GM21825 (cell line): ENCODE measurements around the gene TSGA10IP.
"Not testable (repeated sequence)": the region's sequence is repeated elsewhere in the genome, so short reads cannot be mapped to it uniquely, and the experiment has no call there.

Source experiments
- ATAC-seq: cut with Tn5 transposase; IDR thresholded peaks from one replicate; pipeline ENCODE4 v1.9.1; 2021; ENCODE audit warnings: mild to moderate bottlenecking, moderate library complexity; ENCODE audit not compliant: unreplicated experiment

Gene TSGA10IP

GRCh38 chr11:65945941-65946558, 770 bp downstream of the TSGA10IP start:
- ATAC-seq, result no peak

- no peak for ATAC-seq
These were observed 1.4 kb downstream of the TSGA10IP start for GRCh38 chr11:65946655-65947054.

DNA sequence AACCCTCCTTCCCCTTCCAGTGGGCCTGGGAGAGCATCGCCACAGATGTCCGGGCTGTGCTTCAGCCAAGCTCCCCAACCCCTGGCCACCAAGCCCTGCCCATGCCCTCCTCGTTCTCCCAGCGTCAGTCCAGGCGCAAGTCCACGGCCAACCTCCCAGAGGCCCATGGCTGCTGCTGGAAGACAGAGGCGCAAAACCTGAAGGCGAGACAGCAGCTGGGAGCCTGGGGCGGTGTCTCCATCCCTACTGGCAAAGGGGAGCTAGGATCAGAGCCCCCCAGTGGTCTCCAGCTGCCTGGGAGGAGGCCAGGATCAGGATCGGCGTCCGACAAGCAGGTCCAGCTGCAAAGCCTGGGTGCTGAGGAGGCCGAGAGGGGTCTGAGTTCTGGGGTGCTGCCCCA, 1.9 kb downstream of the TSGA10IP start:
- no peak for ATAC-seq

DNA sequence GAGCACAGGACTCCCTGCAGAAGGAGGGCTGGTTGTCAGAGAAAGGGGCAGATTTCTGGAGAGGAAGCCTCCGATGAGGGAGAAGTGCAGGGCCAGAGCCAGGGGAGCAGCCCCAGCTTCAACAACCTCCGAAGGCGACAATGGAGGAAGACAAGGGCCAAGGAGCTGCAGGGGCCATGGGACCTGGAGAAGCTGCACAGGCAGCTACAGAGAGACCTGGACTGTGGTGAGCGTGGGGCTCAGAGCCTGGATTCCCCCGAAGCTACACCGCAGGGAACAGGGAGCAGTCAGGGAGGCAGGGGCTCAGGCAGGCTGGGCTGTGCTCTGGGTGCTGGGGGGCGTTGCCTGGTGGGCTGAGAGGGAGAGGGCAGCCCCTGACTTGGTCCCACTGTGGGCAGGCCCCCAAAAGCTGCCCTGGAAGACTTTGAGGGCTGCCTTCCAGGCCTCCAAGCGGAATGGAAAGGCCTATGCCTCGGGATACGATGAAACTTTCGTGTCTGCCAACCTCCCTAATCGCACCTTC, 2.4 kb downstream of the TSGA10IP start:
- ATAC-seq, result no peak

GRCh38 chr11:65950711-65951110, 5.4 kb downstream of the TSGA10IP start:
- ATAC-seq, result not testable (repeated sequence)

- ATAC-seq, result not testable (repeated sequence)
These were observed 6.4 kb downstream of the TSGA10IP start for GRCh38 chr11:65951641-65952040.

DNA sequence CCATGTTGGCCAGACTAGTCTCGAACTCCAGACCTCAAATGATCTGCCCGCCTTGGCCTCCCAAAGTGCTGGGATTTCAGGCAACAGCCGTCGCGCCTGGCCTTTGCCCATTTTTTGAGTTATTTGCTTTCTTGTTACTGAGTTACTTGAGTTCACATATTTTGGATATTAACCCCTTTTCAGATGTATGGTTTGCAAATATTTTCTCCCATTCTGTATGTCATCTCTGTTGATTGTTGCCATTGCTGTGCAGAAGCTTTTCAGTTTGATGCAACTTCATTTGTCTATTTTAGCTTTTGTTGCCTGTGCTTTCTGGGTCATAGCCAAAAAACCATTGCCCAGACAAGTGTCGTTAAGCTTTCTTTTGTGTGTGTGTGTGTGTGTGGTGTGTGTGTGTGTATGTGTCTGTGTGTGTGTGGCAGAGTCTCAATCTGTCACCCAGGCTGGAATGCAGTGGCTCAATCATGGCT, 6.8 kb downstream of the TSGA10IP start:
- ATAC-seq, result no peak

DNA sequence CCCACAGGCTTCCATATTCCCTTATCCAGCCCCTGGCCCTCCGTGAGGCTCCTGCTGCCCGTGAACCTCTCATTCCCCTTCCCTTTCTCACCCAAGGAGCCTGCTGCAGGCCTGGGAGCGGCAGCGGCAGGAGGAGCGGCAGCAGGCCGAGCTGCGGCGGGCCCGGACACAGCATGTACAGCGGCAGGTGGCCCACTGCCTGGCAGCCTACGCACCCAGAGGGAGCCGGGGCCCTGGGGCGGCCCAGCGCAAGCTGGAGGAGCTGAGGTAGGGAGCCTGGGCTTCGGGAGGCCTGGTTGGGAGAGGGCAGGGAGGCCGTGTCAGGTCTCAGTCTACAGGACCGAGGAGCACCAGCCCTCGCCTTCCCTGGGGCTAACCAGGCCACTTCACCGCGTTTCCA, 8.2 kb downstream of the TSGA10IP start:
- no peak for ATAC-seq

DNA sequence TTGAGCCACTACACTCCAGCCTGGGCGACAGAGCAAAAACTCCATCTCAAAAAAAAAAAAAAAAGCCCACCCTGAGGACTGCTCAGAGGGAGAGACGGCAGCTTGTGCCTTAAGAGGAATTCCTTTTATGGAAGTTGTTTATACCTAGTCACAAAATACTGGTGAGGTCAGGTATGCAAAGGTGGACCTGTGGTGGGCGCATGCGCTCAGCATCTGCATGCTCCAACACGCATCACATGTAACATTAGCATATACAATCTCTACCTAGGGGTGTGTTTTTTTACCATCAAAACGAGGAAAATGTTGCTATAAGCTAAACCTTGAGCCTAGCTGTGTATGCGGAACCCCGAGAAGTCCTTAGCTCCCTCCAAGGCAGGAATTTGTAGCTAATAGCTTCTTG, 9.5 kb downstream of the TSGA10IP start:
- no peak for ATAC-seq

GRCh38 chr11:65958291-65958690, 13.0 kb downstream of the TSGA10IP start:
- ATAC-seq, result no peak

- no peak for ATAC-seq
These were observed 13.6 kb downstream of the TSGA10IP start for GRCh38 chr11:65958774-65959420.

DNA sequence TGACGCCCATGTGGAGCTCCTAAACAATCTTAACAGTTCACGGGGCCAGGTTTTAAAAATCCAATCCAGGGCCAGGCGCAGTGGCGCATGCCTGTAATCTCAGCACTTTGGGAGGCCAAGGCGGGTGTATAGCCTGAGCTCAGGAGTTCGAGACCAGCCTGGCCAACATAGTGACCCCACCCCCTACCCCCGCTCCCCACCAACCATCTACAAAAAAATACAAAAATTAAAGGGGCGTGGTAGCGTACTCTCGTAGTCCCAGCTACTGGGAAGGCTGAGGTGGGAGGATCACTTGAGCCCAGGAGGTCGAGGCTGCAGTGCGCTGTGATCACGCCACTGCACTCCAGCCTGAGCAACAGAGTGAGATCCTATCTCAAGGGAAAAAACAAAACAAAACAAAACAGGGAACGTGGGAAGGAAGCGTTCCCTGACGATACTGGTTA, 15.6 kb downstream of the TSGA10IP start:
- no peak for ATAC-seq

GRCh38 chr11:65961267-65962140, 16.2 kb downstream of the TSGA10IP start, which contains the start of gene SART1:
Gene SART1, plus strand, starts transcription at chr11:65961734. Its CDS starts 47 bp downstream, at chr11:65961781.
- peak; percentile 83 for ATAC-seq

DNA sequence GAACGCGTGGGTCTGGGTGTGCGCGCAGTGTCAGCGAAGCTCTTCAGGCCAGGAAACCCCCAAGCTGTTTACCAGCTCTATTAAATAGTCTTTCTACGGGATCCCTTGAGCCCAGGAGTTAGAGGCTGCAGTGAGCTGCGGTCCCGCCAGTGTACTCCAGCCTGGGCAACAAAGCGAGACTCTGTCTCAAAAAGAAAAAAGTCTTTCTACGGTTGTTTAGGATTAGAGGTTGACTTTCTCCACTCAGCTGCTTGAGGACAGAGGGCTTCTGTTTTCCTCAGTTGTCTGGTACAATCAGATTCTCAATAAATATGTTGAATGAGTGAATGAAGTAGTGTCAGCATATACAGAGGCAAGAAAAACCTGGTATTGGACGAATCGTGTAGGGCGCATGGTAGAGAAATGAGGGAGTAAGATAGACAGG, 16.9 kb downstream of the TSGA10IP start:
- ATAC-seq, result no peak

DNA sequence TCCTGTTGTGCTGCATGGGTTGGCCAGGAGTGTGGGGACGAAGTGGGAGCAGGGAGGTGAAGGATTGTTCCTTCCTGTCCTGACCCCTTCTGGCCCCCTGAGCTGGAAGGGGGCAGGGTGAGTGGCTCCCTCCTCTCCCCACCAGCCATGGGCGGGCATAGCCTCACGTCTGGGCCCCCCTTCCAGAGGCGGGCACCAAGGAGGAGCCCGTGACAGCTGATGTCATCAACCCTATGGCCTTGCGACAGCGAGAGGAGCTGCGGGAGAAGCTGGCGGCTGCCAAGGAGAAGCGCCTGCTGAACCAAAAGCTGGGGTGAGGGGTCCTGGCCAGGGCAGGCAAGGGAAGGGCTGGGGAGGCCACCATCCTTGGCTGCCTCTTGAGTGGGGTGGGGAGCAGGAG, 19.6 kb downstream of the TSGA10IP start:
- no peak for ATAC-seq

GRCh38 chr11:65965986-65966762, 20.9 kb downstream of the TSGA10IP start:
- no peak for ATAC-seq

DNA sequence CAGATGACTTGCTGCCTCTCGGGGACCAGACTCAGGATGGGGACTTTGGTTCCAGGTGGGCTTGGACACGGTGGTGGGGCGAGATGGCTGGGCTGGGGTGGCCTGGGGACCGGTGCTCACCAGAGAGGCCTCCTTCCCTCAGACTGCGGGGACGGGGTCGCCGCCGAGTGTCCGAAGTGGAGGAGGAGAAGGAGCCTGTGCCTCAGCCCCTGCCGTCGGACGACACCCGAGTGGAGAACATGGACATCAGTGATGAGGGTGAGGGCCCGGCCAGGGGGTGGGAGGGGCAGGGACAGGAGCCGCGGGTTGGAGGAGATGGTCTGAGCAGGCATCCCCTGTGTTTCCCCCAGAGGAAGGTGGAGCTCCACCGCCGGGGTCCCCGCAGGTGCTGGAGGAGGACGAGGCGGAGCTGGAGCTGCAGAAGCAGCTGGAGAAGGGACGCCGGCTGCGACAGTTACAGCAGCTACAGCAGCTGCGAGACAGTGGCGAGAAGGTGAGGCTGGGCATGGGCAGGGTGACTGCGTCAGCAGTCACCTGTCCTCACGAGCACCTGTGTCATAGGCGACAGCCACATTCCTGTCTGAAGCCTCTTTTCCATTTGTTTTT, 22.2 kb downstream of the TSGA10IP start:
- ATAC-seq, result no peak

- no peak for ATAC-seq
These were observed 23.6 kb downstream of the TSGA10IP start for GRCh38 chr11:65968600-65969482.

DNA sequence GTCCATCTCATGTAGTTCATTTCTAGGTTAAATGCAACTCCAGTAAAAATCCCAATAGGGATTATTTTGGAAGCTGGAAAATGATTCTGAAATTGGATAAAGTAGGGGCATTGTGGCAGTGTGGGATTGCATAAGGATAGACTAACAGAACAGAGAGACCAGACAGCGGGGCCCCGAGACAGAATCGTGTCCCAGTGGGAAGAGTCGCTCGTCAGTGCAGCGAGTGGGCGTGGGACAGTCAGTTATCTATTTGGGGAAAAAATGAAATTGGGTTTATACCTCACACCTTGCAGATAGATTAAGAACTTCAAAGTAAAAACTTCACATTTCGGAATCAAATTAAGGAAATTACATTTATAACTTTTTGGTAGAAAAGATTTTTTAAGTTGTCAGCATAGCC, 26.8 kb downstream of the TSGA10IP start:
- no peak for ATAC-seq
